Activated T-helper 17 cell treated with anti-CD3 and anti-CD28 coated beads, Interleukin-2, amount 50 U/mL, for 72 hours (primary cell): Measurements from ENCODE around the gene BOLL. TPM values are rescaled to one million over a fixed set of nuclear protein-coding genes. Genes with fewer than 3 reads are reported as not detected.
"Not testable (repeated sequence)": the region's sequence is repeated elsewhere in the genome, so short reads cannot be mapped to it uniquely, and the experiment has no call there.

Experiments used
- ATAC-seq: fragments of 150-1000 bp; cut with Tn5 transposase; replicated peaks from 2 replicates; pipeline ENCODE4 v1.10.0; 2021; ENCODE audit warnings: mild to moderate bottlenecking, moderate library complexity
- H3K27ac Mint-ChIP-seq: one replicate; pipeline ENCODE4 v1.8.0; 2022; ENCODE audit warnings: mixed read lengths
- H3K27me3 Mint-ChIP-seq: one replicate; pipeline ENCODE4 v1.8.0; 2022; ENCODE audit warnings: mixed read lengths
- H3K36me3 Mint-ChIP-seq: one replicate; pipeline ENCODE4 v1.8.0; 2022; ENCODE audit warnings: low read depth, mild to moderate bottlenecking, mixed read lengths
- H3K4me1 Mint-ChIP-seq: one replicate; pipeline ENCODE4 v1.8.0; 2022; ENCODE audit warnings: mixed read lengths
- H3K4me3 Mint-ChIP-seq: one replicate; pipeline ENCODE4 v1.8.0; 2022; ENCODE audit warnings: mild to moderate bottlenecking, mixed read lengths
- H3K9me3 Mint-ChIP-seq: one replicate; pipeline ENCODE4 v1.8.0; 2022; ENCODE audit warnings: mixed read lengths
- total RNA-seq, 2 donors: library from RNA; stranded (reverse); gene quantifications; one replicate each; pipeline ENCODE4 v1.2.3, GENCODE V29; 2022

The BOLL gene
- total RNA-seq, 2 donors from 2014 or later: not detected

DNA sequence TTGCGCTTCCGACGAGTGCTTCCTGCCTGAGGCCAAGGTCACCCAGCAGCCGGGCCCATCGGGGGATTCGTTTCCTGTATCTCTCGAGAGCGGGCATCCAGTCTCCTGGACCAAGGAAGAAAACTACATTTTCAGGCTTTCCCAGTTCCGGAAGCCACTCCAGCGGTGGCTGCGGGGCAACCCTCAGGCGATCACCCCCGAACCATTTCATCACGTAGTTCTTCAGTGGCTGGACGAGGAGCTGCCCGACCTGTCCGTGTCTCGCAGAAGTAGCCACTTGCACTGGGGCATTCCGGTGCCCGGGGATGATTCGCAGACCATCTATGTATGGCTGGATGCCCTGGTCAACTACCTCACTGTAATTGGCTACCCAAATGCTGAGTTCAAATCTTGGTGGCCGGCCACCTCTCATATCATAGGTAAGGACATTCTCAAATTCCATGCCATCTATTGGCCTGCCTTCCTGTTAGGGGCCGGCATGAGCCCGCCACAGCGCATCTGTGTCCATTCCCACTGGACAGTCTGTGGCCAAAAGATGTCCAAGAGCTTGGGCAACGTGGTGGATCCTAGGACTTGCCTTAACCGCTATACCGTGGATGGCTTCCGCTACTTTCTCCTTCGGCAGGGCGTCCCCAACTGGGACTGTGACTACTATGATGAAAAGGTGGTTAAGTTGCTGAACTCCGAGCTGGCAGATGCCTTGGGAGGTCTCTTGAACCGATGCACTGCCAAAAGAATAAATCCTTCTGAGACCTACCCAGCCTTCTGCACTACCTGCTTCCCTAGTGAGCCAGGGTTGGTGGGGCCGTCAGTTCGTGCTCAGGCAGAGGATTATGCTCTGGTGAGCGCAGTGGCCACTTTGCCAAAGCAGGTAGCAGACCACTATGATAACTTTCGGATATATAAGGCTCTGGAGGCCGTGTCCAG lies 78.9 kb downstream of the BOLL start:
- H3K4me3 Mint-ChIP-seq: peak overlapping the region; percentile 88
- H3K36me3 Mint-ChIP-seq: peaks cover 36% of the 10 kb centered on the region
- H3K4me1 Mint-ChIP-seq: peaks cover 34% of the 10 kb centered on the region
- H3K9me3 Mint-ChIP-seq: no peaks in the 10 kb centered on the region
- ATAC-seq: no peak
- H3K27me3 Mint-ChIP-seq: no peaks in the 10 kb centered on the region
- peak overlapping the region; percentile 91 for H3K27ac Mint-ChIP-seq

DNA sequence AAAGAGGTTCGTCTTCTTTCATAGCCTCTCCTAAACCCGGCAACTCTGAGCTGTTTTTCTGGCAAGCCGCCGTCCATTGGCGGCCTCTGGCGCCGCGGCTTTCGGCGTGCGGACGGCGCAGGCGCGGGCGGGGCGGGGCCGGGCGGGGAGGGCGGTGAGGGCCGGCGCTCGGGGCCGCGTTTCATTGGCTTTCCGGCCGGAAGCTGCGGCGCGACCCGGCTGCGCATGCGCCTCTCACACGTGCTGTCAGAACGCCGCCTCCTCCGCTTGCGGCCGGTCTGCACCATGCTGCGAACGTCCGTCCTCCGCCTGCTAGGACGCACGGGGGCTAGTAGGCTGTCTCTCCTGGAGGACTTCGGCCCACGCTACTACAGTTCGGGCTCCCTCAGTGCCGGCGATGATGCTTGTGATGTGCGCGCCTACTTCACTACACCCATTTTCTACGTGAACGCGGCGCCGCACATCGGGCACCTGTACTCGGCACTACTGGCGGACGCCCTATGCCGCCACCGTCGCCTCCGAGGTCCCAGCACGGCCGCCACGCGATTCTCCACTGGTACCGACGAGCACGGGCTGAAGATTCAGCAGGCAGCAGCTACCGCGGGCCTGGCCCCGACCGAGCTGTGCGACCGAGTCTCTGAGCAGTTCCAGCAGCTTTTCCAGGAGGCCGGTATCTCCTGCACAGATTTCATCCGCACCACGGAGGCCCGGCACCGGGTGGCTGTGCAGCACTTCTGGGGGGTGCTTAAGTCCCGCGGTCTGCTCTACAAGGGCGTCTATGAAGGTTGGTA lies 79.8 kb downstream of the BOLL start, which contains the start of gene MARS2:
Gene MARS2, plus strand, starts transcription at position 249 of the 791 bp plus-strand sequence. Its CDS starts 37 bp downstream, at position 286.
- Mint-ChIP-seq H3K9me3 (no peaks in the 10 kb centered on the region), H3K4me3 (peak within 1 kb of the TSS; percentile 88), H3K27me3 (no peaks in the 10 kb centered on the region), H3K36me3 (peaks cover 34% of the 10 kb centered on the region), H3K4me1 (peaks cover 36% of the 10 kb centered on the region), H3K27ac (peak within 1 kb of the TSS; percentile 91)
- peak; percentile 85 for ATAC-seq

DNA sequence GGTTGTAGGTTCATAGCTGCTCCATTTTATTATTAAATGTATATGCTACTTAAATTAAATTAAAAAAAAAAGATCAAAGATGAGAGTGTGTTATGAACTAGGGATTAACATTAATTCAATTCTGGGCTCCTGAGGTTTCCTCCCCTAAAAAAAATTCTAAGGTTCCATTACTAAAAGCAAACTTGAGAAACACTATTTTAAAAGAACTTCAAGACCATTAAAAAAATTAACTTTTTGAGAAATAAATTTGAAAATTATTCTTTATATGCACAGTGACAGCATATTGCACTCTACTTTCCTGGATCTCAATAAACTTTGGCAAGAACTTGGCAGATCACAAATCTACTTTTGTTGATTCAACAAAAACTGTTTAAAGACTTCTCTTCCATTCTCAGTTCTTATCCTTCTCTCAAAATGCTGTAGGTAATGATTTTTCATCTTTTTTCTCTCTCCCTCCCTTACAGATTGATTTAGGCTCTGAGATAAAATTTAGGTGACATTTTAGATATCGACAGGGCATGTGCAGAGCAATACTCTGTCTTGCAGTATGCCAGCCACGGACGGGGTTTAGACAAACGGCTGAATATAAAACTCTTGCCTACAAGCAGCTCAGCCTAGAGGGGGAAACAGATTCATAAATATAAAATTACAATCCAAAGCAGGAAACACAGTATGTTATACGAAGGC lies 80.5 kb downstream of the BOLL start:
- Mint-ChIP-seq H3K4me1 (peaks cover 29% of the 10 kb centered on the region), H3K4me3 (peak overlapping the region; percentile 88), H3K9me3 (no peaks in the 10 kb centered on the region), H3K27me3 (no peaks in the 10 kb centered on the region), H3K27ac (peak overlapping the region; percentile 91), H3K36me3 (peaks cover 26% of the 10 kb centered on the region)
- ATAC-seq: peak; percentile 46

DNA sequence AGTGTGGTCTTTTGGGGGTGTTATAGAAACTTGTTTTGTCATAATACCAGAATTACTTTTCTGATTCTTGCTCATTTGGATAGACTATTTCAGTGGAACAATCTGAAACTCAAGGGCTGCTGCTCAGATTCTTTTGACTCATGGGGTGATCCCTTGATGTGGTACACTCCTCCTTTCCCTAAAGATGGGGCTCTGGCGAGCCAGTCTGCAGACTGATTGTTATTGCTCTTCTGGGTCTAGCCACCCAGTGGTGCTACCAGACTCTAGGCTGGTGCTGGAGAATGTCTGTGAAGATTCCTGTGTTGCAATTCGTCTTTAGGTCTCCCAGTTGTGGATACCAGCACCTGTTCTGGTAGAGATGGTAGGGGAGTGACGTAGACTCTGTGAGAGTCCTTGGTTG lies 84.2 kb downstream of the BOLL start:
- peak; percentile 25 for ATAC-seq
- peaks cover 2% of the 10 kb centered on the region for H3K36me3 Mint-ChIP-seq
- H3K4me3 Mint-ChIP-seq: no peak overlapping the region
- no peaks in the 10 kb centered on the region for H3K9me3 Mint-ChIP-seq
- H3K27ac Mint-ChIP-seq: peak overlapping the region; percentile 26
- no peaks in the 10 kb centered on the region for H3K27me3 Mint-ChIP-seq
- peaks cover 18% of the 10 kb centered on the region for H3K4me1 Mint-ChIP-seq

DNA sequence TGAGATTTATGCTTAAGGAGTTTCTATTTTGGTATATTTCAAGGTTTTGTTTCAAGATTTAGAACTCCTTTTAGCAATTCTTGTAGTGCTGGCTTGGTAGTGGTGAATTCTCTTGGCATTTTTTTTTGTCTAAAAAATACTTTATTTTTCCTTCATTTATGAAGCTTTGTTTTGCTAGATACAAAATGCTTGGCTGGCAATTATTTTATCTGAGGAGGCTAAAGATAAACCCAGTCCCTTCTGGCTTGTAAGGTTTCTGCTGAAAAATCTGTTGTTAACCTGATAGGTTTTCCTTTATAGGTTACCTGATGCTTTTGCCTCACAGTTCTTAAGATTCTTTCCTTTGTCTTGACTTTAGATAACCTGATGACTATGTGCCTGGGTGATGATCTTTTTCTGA lies 85.4 kb downstream of the BOLL start:
- not testable (repeated sequence) for H3K4me3 Mint-ChIP-seq, H3K9me3 Mint-ChIP-seq, H3K27ac Mint-ChIP-seq, H3K27me3 Mint-ChIP-seq, ATAC-seq, H3K36me3 Mint-ChIP-seq
- H3K4me1 Mint-ChIP-seq: peaks cover 16% of the 10 kb centered on the region

DNA sequence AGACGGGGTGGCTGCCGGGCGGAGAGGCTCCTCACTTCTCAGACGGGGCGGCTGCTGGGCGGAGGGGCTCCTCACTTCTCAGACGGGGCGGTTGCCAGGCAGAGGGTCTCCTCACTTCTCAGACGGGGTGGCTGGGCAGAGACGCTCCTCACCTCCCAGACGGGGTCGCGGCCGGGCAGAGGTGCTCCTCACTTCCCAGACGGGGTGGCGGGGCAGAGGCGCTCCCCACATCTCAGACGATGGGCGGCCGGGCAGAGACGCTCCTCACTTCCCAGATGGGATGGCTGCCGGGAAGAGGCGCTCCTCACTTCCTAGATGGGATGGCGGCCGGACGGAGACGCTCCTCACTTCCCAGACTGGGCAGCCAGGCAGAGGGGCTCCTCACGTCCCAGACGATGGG lies 88.5 kb downstream of the BOLL start:
- H3K27me3 Mint-ChIP-seq, ATAC-seq, H3K27ac Mint-ChIP-seq, H3K9me3 Mint-ChIP-seq, H3K36me3 Mint-ChIP-seq, H3K4me3 Mint-ChIP-seq: not testable (repeated sequence)
- H3K4me1 Mint-ChIP-seq: peaks cover 13% of the 10 kb centered on the region

DNA sequence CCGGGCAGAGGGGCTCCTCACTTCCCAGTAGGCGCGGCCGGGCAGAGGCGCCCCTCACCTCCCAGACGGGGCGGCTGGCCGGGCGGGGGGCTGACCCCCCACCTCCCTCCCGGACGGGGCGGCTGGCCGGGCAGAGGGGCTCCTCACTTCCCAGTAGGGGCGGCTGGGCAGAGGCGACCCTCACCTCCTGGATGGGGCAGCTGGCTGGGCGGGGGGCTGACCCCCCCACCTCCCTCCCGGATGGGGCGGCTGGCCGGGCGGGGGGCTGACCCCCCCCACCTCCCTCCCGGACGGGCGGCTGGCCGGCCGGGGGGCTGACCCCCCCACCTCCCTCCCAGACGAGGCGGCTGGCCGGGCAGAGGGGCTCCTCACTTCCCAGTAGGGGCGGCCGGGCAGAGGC lies 89.1 kb downstream of the BOLL start:
- ATAC-seq, H3K27ac Mint-ChIP-seq, H3K4me3 Mint-ChIP-seq, H3K36me3 Mint-ChIP-seq, H3K27me3 Mint-ChIP-seq, H3K9me3 Mint-ChIP-seq: not testable (repeated sequence)
- H3K4me1 Mint-ChIP-seq: peaks cover 11% of the 10 kb centered on the region

DNA sequence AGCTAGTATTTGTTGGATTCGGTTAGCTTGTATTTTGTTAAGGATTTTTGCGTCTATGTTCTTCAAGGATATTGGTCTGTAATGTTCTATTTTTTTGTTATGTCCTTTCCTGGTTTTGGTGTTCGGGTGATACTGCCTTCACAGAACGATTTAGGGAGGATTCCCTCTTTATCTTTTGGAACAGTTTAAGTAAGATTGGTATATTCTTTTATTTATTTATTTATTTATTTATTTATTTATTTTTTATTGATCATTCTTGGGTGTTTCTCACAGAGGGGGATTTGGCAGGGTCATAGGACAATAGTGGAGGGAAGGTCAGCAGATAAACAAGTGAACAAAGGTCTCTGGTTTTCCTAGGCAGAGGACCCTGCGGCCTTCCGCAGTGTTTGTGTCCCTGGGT lies 89.9 kb downstream of the BOLL start:
- not testable (repeated sequence) for H3K4me1 Mint-ChIP-seq, H3K36me3 Mint-ChIP-seq, H3K27ac Mint-ChIP-seq, H3K4me3 Mint-ChIP-seq, ATAC-seq, H3K9me3 Mint-ChIP-seq, H3K27me3 Mint-ChIP-seq

DNA sequence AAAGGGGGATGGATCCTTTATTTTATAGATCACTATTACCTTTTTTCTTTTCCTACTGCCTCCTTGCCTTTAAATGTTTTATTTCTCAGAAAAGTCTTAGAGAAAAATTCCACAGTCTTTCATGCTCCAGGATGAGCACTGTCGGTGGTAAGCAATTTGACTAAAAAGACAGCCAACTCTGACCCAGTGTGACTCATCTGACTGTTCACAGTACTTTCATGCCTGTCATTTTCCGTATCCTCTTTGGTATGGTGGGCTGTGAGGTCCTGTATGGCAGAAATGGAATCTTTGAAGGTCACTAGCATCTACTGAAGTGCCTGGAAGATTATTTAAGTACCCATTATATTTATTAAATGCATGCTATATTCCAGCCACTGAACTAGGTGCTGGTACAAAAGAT lies 107.6 kb downstream of the BOLL start:
- Mint-ChIP-seq H3K9me3 (no peaks in the 10 kb centered on the region), H3K4me3 (no peak overlapping the region), H3K36me3 (no peaks in the 10 kb centered on the region), H3K27ac (no peak overlapping the region), H3K4me1 (no peaks in the 10 kb centered on the region), H3K27me3 (peaks cover 7% of the 10 kb centered on the region)
- ATAC-seq: peak; percentile 40

DNA sequence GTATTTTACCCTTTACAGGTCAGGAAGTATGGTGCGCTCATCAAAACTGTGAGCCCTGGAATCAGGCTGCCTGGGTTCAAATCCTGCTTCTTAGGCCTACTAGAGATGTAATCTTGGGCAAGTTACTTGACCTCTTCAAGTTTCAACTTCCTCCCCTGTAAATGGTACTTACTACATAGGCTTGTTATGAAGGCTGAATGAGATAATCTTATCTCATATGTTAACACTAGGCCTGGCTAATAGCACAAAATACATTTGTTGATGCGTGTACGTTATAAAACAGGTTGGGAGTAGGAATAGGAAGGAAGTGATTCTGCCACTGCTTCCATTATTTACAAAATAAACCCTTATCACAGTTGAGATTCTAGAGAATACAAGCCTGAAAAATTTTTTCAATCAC lies 108.1 kb downstream of the BOLL start:
- Mint-ChIP-seq H3K36me3 (no peaks in the 10 kb centered on the region), H3K4me3 (no peak overlapping the region), H3K9me3 (no peaks in the 10 kb centered on the region), H3K4me1 (no peaks in the 10 kb centered on the region), H3K27me3 (peaks cover 7% of the 10 kb centered on the region), H3K27ac (no peak overlapping the region)
- no peak for ATAC-seq

Other genes starting within 250 kb of the BOLL start
- under 1 TPM; 0.17 to 0.29 TPM for gene RFTN2, start 109.7 kb downstream of the BOLL start, total RNA-seq
- gene MARS2, start 80.0 kb downstream of the BOLL start, total RNA-seq: 10 to 100 TPM in 1 of 2 donors, 1 to 10 TPM in 1; 9.4 to 20.6 TPM
- 1 to 10 TPM in 1 of 2 donors, under 1 TPM in 1; 0.87 to 1.2 TPM for gene PLCL1, start 19.3 kb upstream of the BOLL start, total RNA-seq